Activated CD8-positive, alpha-beta T cell treated with anti-CD3 and anti-CD28 coated beads, Interleukin-2, amount 10 ng/mL, durations not matched to agents 7 days and 5 days (primary cell): ENCODE data around the gene ADAMTS17. TPM values are rescaled to one million over a fixed set of nuclear protein-coding genes. Genes with fewer than 3 reads are reported as not detected.

Experiments
- ATAC-seq: fragments of 150-1000 bp; cut with Tn5 transposase; one replicate; pipeline ENCODE4 v1.10.0; 2021; ENCODE audit warnings: moderate library complexity
- CTCF ChIA-PET: fragments of 350-600 bp; sonication (Branson Sonifier 250); formaldehyde crosslinking; loops from one replicate; lab custom pipeline; 2021; ENCODE audit warnings: antibody characterized with exemption; lab: Charles Lee
- POLR2A ChIA-PET: fragments of 350-600 bp; sonication (Branson Sonifier 250); formaldehyde crosslinking; loops from one replicate; lab custom pipeline; 2021; ENCODE audit warnings: antibody characterized with exemption; lab: Charles Lee
- DNase-seq: peaks from one replicate; pipeline ENCODE4 v3.0.0-alpha.2; 2020
- H3K27ac Mint-ChIP-seq: one replicate; pipeline ENCODE4 v1.8.0; 2021; ENCODE audit warnings: mild to moderate bottlenecking, mixed read lengths
- H3K27me3 Mint-ChIP-seq: one replicate; pipeline ENCODE4 v1.8.0; 2021; ENCODE audit warnings: low read depth, mixed read lengths
- H3K36me3 Mint-ChIP-seq: one replicate; pipeline ENCODE4 v1.8.0; 2021; ENCODE audit warnings: low read depth, mixed read lengths
- H3K4me1 Mint-ChIP-seq: one replicate; pipeline ENCODE4 v1.8.0; 2021; ENCODE audit warnings: low read depth, mixed read lengths
- H3K4me3 Mint-ChIP-seq: one replicate; pipeline ENCODE4 v1.8.0; 2021; ENCODE audit warnings: mild to moderate bottlenecking, mixed read lengths
- H3K9me3 Mint-ChIP-seq: one replicate; pipeline ENCODE4 v1.8.0; 2022; ENCODE audit warnings: mixed read lengths; ENCODE audit not compliant: insufficient read depth
- total RNA-seq, 2 experiments: library from RNA; stranded (reverse); gene quantifications; one replicate each; pipeline ENCODE4 v1.2.3, GENCODE V29; 2021

ADAMTS17 gene
- total RNA-seq, 2 experiments from 2014 or later: 5.1 to 6.0 TPM

- H3K27me3 Mint-ChIP-seq: peaks cover 4% of the 10 kb centered on the region
- H3K36me3 Mint-ChIP-seq: no peaks in the 10 kb centered on the region
- H3K4me3 Mint-ChIP-seq: no peak overlapping the region
- ATAC-seq (no peak), DNase-seq (no peak)
- POLR2A ChIA-PET: no interaction called here
- H3K4me1 Mint-ChIP-seq: no peaks in the 10 kb centered on the region
- H3K27ac Mint-ChIP-seq: no peak overlapping the region
- no peaks in the 10 kb centered on the region for H3K9me3 Mint-ChIP-seq
- CTCF ChIA-PET: no interaction called here
These were observed 383.2 kb downstream of the ADAMTS17 start for GRCh38 chr15:99958426-99959097.

DNA sequence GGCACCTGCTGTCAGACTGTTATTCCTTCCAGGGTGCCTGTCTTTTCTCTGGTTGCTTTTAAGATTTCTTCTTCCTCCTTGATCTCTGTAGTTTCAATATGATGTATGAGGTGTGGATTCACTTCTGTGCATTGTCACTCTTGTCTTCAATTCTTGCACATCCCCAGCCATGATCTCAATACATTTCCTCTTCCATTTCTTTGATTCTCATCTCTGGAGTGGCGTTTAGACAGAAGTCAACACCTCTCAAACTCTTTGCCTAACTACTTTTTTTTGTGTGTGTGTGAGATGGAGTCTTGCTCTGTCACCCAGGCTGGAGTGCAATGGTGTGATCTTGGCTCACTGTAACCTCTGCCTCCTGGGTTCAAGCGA is 384.1 kb downstream of the ADAMTS17 start:
- ATAC-seq: no peak
- Mint-ChIP-seq H3K4me1 (no peaks in the 10 kb centered on the region), H3K27ac (no peak overlapping the region), H3K9me3 (no peaks in the 10 kb centered on the region), H3K4me3 (no peak overlapping the region), H3K36me3 (no peaks in the 10 kb centered on the region), H3K27me3 (peaks cover 4% of the 10 kb centered on the region)
- CTCF ChIA-PET: no interaction called here
- POLR2A ChIA-PET: no interaction called here
- no peak for DNase-seq

GRCh38 chr15:99956820-99957641 is 384.7 kb downstream of the ADAMTS17 start:
- no peak overlapping the region for H3K4me3 Mint-ChIP-seq
- H3K27ac Mint-ChIP-seq: no peak overlapping the region
- peaks cover 4% of the 10 kb centered on the region for H3K27me3 Mint-ChIP-seq
- H3K9me3 Mint-ChIP-seq: no peaks in the 10 kb centered on the region
- POLR2A ChIA-PET: no interaction called here
- no peaks in the 10 kb centered on the region for H3K4me1 Mint-ChIP-seq
- no peaks in the 10 kb centered on the region for H3K36me3 Mint-ChIP-seq
- CTCF ChIA-PET: no interaction called here
- DNase-seq (no peak), ATAC-seq (no peak)

DNA sequence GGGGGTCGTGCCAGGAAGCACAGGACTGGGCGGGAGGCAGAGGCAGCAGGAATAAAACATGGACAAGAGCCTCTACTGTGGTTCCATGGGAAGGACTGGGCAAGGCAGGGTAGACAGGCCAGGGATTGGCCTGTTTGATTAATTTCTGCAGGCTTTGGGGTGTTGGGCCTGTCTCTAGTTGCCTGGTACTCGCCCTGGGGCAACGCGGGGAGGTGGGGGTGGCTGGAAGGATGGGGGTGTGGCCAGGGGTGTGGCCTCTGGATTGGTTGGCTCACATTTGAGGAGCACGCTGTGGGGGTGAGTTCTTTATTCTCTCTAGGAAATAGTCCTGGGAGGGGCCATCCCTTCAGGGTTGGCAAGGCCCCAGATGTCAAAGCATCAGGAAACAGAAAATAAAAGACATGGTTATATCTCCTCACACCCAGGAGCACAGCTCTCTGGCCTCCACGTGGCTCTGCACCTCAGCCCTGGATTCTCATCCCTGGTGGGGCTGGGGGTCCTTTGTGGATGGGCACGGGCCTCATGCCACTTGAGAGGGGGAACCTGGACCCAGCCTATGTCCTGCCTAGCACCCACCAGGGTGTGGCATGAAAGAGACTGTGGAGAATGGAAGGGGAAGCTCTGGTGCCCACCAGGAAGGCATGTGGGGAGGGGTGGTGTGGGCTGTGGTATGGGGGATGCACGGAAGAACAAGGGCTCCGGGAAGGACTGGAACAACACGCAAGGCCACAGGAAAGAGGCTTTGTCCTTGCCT is 385.6 kb downstream of the ADAMTS17 start:
- H3K9me3 Mint-ChIP-seq: no peaks in the 10 kb centered on the region
- no peak overlapping the region for H3K4me3 Mint-ChIP-seq
- ATAC-seq: no peak
- H3K27me3 Mint-ChIP-seq: peaks cover 4% of the 10 kb centered on the region
- H3K36me3 Mint-ChIP-seq: no peaks in the 10 kb centered on the region
- no peaks in the 10 kb centered on the region for H3K4me1 Mint-ChIP-seq
- POLR2A ChIA-PET: no interaction called here
- DNase-seq: no peak
- H3K27ac Mint-ChIP-seq: no peak overlapping the region
- CTCF ChIA-PET: no interaction called here

DNA sequence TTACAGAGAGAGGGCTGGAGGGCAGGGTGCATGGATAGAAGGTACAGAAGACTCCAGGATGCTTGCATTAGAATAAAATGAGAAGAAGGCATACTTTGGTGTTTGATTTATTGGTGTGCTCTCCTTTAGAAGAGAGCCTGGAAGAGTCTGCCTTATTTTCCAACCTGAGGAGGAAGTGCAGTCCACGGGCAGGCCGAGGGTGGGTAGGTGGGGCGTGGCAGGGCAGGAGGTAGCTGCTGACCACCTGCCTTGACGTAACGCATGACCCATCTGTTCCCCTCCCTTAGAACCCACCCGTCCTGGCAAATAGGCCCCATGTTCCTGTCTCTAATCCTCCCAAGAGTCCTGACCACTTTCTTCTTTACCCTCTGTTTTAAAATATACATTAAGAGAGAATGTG is 386.2 kb downstream of the ADAMTS17 start:
- H3K9me3 Mint-ChIP-seq: no peaks in the 10 kb centered on the region

DNA sequence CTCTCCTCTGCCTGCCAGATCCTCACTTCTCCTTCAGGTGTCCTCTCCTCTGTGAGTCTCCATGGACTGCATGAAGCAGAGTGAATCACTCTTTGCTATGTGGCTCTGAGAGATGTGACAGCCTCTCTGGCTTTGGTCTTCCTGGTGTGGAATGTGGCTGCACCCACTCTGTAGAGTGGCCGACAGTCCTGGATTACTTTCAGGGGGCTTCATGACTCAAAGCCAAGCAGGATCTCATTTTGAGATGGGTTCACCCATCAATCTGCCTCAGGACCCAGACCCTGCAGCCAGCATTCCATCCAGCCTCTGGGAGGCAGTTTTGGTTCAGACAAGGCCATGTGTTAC is 386.6 kb downstream of the ADAMTS17 start:
- Mint-ChIP-seq H3K4me1 (no peaks in the 10 kb centered on the region), H3K4me3 (no peak overlapping the region), H3K9me3 (no peaks in the 10 kb centered on the region), H3K27me3 (peaks cover 4% of the 10 kb centered on the region), H3K27ac (no peak overlapping the region), H3K36me3 (no peaks in the 10 kb centered on the region)
- CTCF ChIA-PET: no interaction called here
- POLR2A ChIA-PET: no interaction called here
- ATAC-seq: no peak
- no peak for DNase-seq

More for the DNA sequence above, 386.2 kb downstream of the ADAMTS17 start:
- no peak overlapping the region for H3K27ac Mint-ChIP-seq
- no peaks in the 10 kb centered on the region for H3K4me1 Mint-ChIP-seq
- DNase-seq (no peak), ATAC-seq (no peak)
- H3K4me3 Mint-ChIP-seq: no peak overlapping the region
- peaks cover 4% of the 10 kb centered on the region for H3K27me3 Mint-ChIP-seq
- ChIA-PET POLR2A (no interaction called here), CTCF (no interaction called here)
- H3K36me3 Mint-ChIP-seq: no peaks in the 10 kb centered on the region

DNA sequence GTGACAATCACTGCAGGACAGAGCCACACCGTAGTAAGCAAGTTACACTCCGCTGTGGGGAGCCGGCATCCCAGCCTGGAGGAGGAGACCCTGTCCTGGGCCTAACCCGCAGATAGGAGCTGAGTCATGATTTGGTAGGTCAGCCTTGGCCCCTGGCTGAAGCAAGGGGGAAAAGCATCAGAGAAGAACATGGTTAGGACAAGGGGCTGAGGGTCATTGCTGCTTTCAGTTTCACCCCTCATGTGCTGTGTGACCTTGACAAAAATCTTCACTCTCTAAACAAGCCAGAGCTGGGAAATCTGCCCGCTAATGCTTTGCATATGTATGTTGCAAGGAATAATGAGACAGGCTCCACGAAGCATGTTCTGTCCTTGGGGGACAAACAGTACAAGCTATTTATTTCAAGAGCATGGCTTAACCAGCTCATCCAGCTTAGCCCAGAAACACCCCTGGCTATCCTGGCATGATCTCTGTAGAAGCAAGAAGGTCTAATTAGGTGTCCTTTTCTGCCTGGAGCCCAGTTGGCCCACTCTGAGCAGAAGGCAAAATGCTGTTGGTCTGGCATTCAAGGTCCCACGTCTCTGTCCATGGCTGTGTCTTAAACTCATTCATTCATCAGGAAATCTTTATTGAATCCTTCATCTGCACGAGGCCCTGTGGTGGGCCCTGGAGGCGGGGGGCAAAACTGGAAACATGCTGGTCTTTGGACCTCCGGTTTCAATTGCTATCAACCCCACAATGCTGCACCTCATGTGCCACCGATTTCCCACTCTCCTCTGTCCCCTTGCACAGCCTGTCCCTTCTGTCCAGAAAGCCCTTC is 387.2 kb downstream of the ADAMTS17 start:
- ATAC-seq (no peak), DNase-seq (no peak)
- Mint-ChIP-seq H3K27me3 (peaks cover 2% of the 10 kb centered on the region), H3K27ac (no peak overlapping the region), H3K36me3 (no peaks in the 10 kb centered on the region), H3K4me1 (no peaks in the 10 kb centered on the region), H3K4me3 (no peak overlapping the region), H3K9me3 (no peaks in the 10 kb centered on the region)
- ChIA-PET POLR2A (no interaction called here), CTCF (interaction anchor here (1.0 kb wide), 1 partner anchor 384 kb away, joined by 3 read pairs; no protein-coding TSS in a partner anchor)

- Mint-ChIP-seq H3K9me3 (no peaks in the 10 kb centered on the region), H3K4me3 (no peak overlapping the region), H3K4me1 (no peaks in the 10 kb centered on the region), H3K36me3 (no peaks in the 10 kb centered on the region), H3K27me3 (peaks cover 2% of the 10 kb centered on the region), H3K27ac (no peak overlapping the region)
- ATAC-seq (no peak), DNase-seq (no peak)
- ChIA-PET CTCF (interaction anchor here (1.0 kb wide), 1 partner anchor 385 kb away, joined by 3 read pairs; no protein-coding TSS in a partner anchor), POLR2A (interaction anchor here (1.1 kb wide), 1 partner anchor 36 kb away, joined by 3 read pairs; no protein-coding TSS in a partner anchor)
These were observed 387.9 kb downstream of the ADAMTS17 start for GRCh38 chr15:99953886-99954285.

DNA sequence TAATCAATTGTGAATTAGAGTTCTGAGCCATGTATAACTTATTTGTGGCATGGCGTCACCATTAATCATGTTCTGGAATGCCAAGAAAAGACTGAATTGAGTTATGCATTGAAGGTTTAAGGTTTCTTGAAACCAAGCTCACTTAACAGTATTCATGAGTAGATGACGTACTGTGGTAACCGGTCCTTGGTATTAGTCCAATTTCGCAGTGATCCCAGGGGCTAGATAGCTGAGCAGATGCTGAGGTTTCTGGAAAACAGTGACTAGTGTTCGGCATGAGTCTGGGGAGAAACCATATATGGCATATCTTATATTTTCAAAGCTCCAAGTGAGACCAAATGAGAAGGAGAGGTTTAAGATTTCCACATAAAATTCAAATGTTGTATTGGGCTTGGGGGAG is 390.3 kb downstream of the ADAMTS17 start:
- H3K4me1 Mint-ChIP-seq: no peaks in the 10 kb centered on the region
- ATAC-seq (no peak), DNase-seq (no peak)
- H3K4me3 Mint-ChIP-seq: no peak overlapping the region
- no peaks in the 10 kb centered on the region for H3K36me3 Mint-ChIP-seq
- H3K27ac Mint-ChIP-seq: no peak overlapping the region
- peaks cover 6% of the 10 kb centered on the region for H3K9me3 Mint-ChIP-seq
- POLR2A ChIA-PET: no interaction called here
- CTCF ChIA-PET: no interaction called here
- no peaks in the 10 kb centered on the region for H3K27me3 Mint-ChIP-seq

- ChIA-PET CTCF (no interaction called here), POLR2A (no interaction called here)
- ATAC-seq (no peak), DNase-seq (no peak)
- Mint-ChIP-seq H3K27ac (no peak overlapping the region), H3K9me3 (peaks cover 26% of the 10 kb centered on the region), H3K36me3 (no peaks in the 10 kb centered on the region), H3K27me3 (peaks cover 6% of the 10 kb centered on the region), H3K4me1 (no peaks in the 10 kb centered on the region), H3K4me3 (no peak overlapping the region)
These were observed 397.6 kb downstream of the ADAMTS17 start for GRCh38 chr15:99944131-99944530.

DNA sequence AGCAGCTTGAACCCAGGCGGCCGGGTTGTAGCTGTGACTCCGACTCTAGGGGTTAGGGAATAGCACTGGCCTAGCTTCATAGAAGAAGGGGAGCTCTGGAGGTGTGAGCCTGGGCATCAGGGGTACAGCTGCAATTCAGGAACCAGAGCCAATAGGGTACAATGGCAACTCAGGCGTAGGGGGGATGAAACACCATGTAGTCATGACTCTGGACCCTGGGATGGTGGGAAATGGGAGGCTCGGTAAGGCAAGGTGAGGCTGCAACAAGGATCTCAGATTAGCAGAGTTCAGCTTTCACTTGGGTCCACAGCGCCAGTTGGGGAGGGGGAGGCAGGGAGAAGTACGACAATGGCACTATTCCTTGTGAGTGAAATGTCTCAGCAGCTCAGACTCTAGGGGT is 398.3 kb downstream of the ADAMTS17 start:
- no peak for DNase-seq
- no peak for ATAC-seq
- Mint-ChIP-seq H3K4me3 (no peak overlapping the region), H3K9me3 (peaks cover 26% of the 10 kb centered on the region), H3K4me1 (no peaks in the 10 kb centered on the region), H3K27me3 (peaks cover 10% of the 10 kb centered on the region), H3K27ac (no peak overlapping the region), H3K36me3 (no peaks in the 10 kb centered on the region)
- CTCF ChIA-PET: no interaction called here
- POLR2A ChIA-PET: no interaction called here
